Ascending aorta (tissue), 2 donors: ENCODE measurements around the gene PIK3R3. TPM values are rescaled to one million over a fixed set of nuclear protein-coding genes. Genes with fewer than 3 reads are reported as not detected.
"Not testable (repeated sequence)": the region's sequence is repeated elsewhere in the genome, so short reads cannot be mapped to it uniquely, and the experiment has no call there.

Experiments
- DNase-seq, 2 donors: peaks; one replicate each; pipeline ENCODE4 v3.0.0-alpha.2; 2019; ENCODE audit warnings: low spot score in 2 of 2
- H3K27ac ChIP-seq, 2 donors: fragments of 200-600 bp; sonication (generic); one replicate each; pipeline ENCODE4 v1.5.1; 2016 to 2017; ENCODE audit warnings: mild to moderate bottlenecking in 1 of 2
- H3K27me3 ChIP-seq: fragments of 200-600 bp; sonication (generic); one replicate; pipeline ENCODE4 v1.5.1; 2017
- H3K36me3 ChIP-seq, 2 donors: fragments of 200-600 bp; sonication (generic); one replicate each; pipeline ENCODE4 v1.5.1; 2016
- H3K4me1 ChIP-seq, 2 donors: fragments of 200-600 bp; sonication (generic); one replicate each; pipeline ENCODE4 v1.5.1; 2016 to 2017; ENCODE audit warnings: mild to moderate bottlenecking in 1 of 2
- H3K4me3 ChIP-seq, 2 donors: fragments of 200-600 bp; sonication (generic); one replicate each; pipeline ENCODE4 v1.5.1; 2016 to 2017; ENCODE audit warnings: mild to moderate bottlenecking in 1 of 2
- H3K9me3 ChIP-seq, 2 donors: fragments of 200-600 bp; sonication (generic); one replicate each; pipeline ENCODE4 v1.5.1; 2016
- CTCF ChIP-seq, 3 experiments: fragments of 200-600 bp in 2 of 3; fragments of 450-650 bp in 1 of 3; sonication (generic) in 2 of 3; IDR thresholded peaks; one replicate each; pipeline ENCODE4 v1.5.1; 2016 to 2019; ENCODE audit warnings: antibody characterized with exemption in 3 of 3, mild to moderate bottlenecking in 1 of 3, moderate library complexity in 1 of 3
- intact Hi-C: fragments of 100-400 bp; cut with DNase I; formaldehyde crosslinking; loops from one replicate; pipeline ENCODE4 v1.15.1; 2023
- total RNA-seq: library from RNA; depleted of rRNA; stranded (reverse); fragments of >200 nt; gene quantifications from one replicate; pipeline ENCODE4 v1.1.0, GENCODE V29; 2016

The PIK3R3 gene
- total RNA-seq, 1 donor from 2014 or later = 33.1 TPM

DNA sequence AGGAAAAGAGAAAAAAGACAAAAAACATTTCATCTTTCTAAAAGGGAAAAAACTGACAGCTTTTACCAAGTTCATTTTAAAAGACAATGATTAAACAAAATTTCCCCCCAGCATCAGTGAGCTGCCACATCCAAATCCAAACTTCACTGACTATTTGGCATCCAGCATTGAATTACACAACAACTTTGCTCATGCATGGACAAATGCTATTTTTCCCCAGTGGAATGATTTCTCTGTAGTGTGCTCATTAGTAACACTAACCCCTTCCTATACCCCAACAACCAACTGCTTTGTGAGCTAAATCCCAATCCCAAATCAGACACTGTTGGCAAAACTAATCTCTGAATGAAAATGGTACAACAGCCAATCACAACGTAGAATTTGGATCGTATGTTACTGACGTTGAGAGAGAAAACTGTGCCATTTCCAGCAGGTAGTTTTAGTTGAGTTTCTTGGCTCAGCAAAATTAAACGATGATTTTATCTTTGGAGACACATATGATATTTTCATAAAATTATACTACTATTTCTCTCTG, 37.9 kb downstream of the PIK3R3 start:
- no peak for DNase-seq
- intact Hi-C loops = no loop called here
- no peak overlapping the region for H3K4me3 ChIP-seq
- TF ChIP-seq CTCF (IDR thresholded peaks at IDR 0.05) = no peak
- H3K36me3 ChIP-seq = no peaks in the 10 kb centered on the region
- H3K27me3 ChIP-seq = no peaks in the 10 kb centered on the region
- H3K9me3 ChIP-seq = peaks cover 0 to 6% of the 10 kb centered on the region in 2 donors
- no peaks in the 10 kb centered on the region for H3K4me1 ChIP-seq
- no peak overlapping the region for H3K27ac ChIP-seq

DNA sequence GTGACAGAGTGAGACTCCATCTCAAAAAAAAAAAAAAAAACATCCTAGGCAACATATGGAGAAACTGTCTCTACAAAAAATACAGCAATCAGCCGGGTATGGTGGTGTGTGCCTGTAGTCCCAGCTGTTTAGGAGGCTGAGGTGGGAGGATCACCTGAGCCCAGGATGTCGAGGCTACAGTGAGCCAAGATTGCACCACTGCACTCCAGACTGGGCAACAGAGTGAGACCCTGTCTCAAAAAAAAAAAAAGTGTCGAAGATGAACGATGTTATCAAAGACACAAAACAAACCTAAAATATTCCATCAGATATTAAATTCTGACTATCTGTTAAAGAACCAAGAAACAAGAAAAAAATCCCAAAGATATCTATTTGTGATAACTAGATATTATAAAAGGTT, 38.6 kb downstream of the PIK3R3 start:
- H3K27ac ChIP-seq, intact Hi-C loops, DNase-seq, H3K4me1 ChIP-seq, H3K9me3 ChIP-seq, H3K27me3 ChIP-seq, H3K36me3 ChIP-seq, H3K4me3 ChIP-seq: not testable (repeated sequence)

- no peak for TF ChIP-seq CTCF (IDR thresholded peaks at IDR 0.05)
- no peak overlapping the region for H3K27ac ChIP-seq
- H3K36me3 ChIP-seq = no peaks in the 10 kb centered on the region
- intact Hi-C loops = no loop called here
- no peak for DNase-seq
- no peak overlapping the region for H3K4me3 ChIP-seq
- no peaks in the 10 kb centered on the region for H3K9me3 ChIP-seq
- H3K4me1 ChIP-seq = no peaks in the 10 kb centered on the region
- H3K27me3 ChIP-seq = no peaks in the 10 kb centered on the region
These were observed 44.5 kb downstream of the PIK3R3 start for GRCh38 chr1:46087891-46088290.

DNA sequence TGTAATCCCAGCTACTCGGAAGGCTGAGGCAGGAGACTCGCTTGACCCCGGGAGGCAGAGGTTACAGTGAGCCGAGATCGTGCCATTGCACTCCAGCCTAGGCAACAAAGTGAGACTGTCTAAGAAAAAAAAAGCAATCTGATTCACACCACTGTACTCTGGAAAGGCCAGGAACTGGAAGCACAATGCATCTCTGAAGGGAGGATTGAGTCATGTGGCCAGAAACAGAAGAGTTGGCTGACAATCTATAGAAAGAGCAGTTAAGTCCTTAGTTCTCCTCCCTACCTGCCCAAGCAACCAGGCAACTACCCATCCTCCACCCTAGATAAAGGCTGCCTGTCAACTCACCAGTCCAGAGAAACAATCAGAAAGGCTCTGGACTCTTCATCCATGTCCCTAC, 45.9 kb downstream of the PIK3R3 start:
- Histone ChIP-seq H3K36me3 (no peaks in the 10 kb centered on the region), H3K27me3 (no peaks in the 10 kb centered on the region), H3K9me3 (no peaks in the 10 kb centered on the region), H3K27ac (no peak overlapping the region), H3K4me1 (no peaks in the 10 kb centered on the region), H3K4me3 (no peak overlapping the region)
- no peak for TF ChIP-seq CTCF (IDR thresholded peaks at IDR 0.05)
- no peak for DNase-seq
- intact Hi-C loops = no loop called here

- Histone ChIP-seq H3K4me3 (no peak overlapping the region), H3K4me1 (no peaks in the 10 kb centered on the region), H3K36me3 (no peaks in the 10 kb centered on the region), H3K27me3 (no peaks in the 10 kb centered on the region), H3K27ac (no peak overlapping the region), H3K9me3 (no peaks in the 10 kb centered on the region)
- no peak for TF ChIP-seq CTCF (IDR thresholded peaks at IDR 0.05)
- no peak for DNase-seq
- intact Hi-C loops = no loop called here
These were observed 47.6 kb downstream of the PIK3R3 start for GRCh38 chr1:46084553-46085451.

DNA sequence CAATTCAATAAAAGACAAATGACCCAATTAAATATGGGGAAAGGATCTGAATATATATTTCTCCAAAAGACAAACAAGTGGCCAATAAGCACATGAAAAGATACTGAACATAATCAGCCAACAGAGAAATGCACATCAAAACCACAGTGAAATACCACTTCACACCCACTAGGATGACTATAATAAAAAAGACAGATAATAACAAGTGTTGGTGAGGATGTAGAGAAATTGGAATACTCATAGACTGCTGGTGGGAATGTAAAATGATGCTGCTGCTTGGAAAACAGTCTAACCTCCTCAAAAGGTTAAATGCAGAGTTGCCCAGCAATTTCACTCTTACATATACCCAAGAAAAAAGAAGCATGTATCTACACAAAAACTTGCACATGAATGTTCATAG, 48.9 kb downstream of the PIK3R3 start:
- no peak overlapping the region for H3K4me3 ChIP-seq
- H3K27ac ChIP-seq = no peak overlapping the region
- no peaks in the 10 kb centered on the region for H3K36me3 ChIP-seq
- no peaks in the 10 kb centered on the region for H3K27me3 ChIP-seq
- TF ChIP-seq CTCF (IDR thresholded peaks at IDR 0.05) = no peak
- no peak for DNase-seq
- intact Hi-C loops = no loop called here
- no peaks in the 10 kb centered on the region for H3K4me1 ChIP-seq
- no peaks in the 10 kb centered on the region for H3K9me3 ChIP-seq
